Spinal cord (tissue), 10 donors: ENCODE results near the gene PACSIN2. TPM values are rescaled to one million over a fixed set of nuclear protein-coding genes. Genes with fewer than 3 reads are reported as not detected.
A peak's percentile ranks its signal among the peaks of the same experiment; 100 is the strongest.

Source experiments
- DNase-seq, 6 donors: peaks; one replicate each; pipeline versions ENCODE4 v3.0.0 to v3.0.0-alpha.2; 2013 to 2015; ENCODE audit warnings: low spot score in 6 of 6, low read depth in 4 of 6
- H3K27ac ChIP-seq: one replicate; pipeline ENCODE4 v1.5.1; 2013; ENCODE audit warnings: low read depth, low read length, control low read depth
- H3K27me3 ChIP-seq: one replicate; pipeline ENCODE4 v1.6.1; 2013; ENCODE audit warnings: low read length; ENCODE audit not compliant: control insufficient read depth, insufficient read depth
- H3K36me3 ChIP-seq: one replicate; pipeline ENCODE4 v1.6.1; 2013; ENCODE audit warnings: low read length; ENCODE audit not compliant: control insufficient read depth, insufficient read depth
- H3K4me1 ChIP-seq: one replicate; pipeline ENCODE4 v1.6.1; 2013; ENCODE audit warnings: low read length; ENCODE audit not compliant: control insufficient read depth, insufficient read depth
- H3K4me3 ChIP-seq: one replicate; pipeline ENCODE4 v1.5.1; 2013; ENCODE audit warnings: low read depth, low read length, control low read depth
- H3K9me3 ChIP-seq: one replicate; pipeline ENCODE4 v1.6.1; 2013; ENCODE audit warnings: low read length; ENCODE audit not compliant: control insufficient read depth, insufficient read depth
- WGBS: methylation state at CpG from one replicate; pipeline ENCODE4 v1.1.5; 2013; ENCODE audit warnings: missing lambda C conversion rate; ENCODE audit not compliant: insufficient coverage; 5-methylcytosine and 5-hydroxymethylcytosine counted together
- polyA plus RNA-seq, 2 donors: library from polyadenylated mRNA; unstranded; fragments of 120-200 nt; gene quantifications; one replicate each; pipeline ENCODE4 v1.2.1, GENCODE V29; 2013; ENCODE audit not compliant: insufficient read length in 2 of 2
- total RNA-seq, 2 donors: library from RNA; depleted of rRNA in 1 of 2; stranded (reverse); fragments of 120-200 nt in 1 of 2; fragments of >200 nt in 1 of 2; gene quantifications; one replicate each; pipeline versions ENCODE4 v1.2.3 to v1.2.4, GENCODE V29; 2013 to 2014
- donor health status: healthy.

Gene PACSIN2
- total and polyA plus RNA-seq, 4 donors: 36.3 to 54.2 (median 45.9) TPM

GRCh38 chr22:43013355-43014315, 1.3 kb downstream of the PACSIN2 start:
- Histone ChIP-seq H3K27ac (peak overlapping the region; percentile 10), H3K9me3 (no peaks in the 10 kb centered on the region), H3K4me1 (peaks cover 20% of the 10 kb centered on the region), H3K27me3 (no peaks in the 10 kb centered on the region), H3K36me3 (no peaks in the 10 kb centered on the region), H3K4me3 (peak overlapping the region; percentile 56)
- WGBS: 12% methylated on average over 5 of the region's 16 CpGs
- peak in 1 of 6 donors; percentile 31 for DNase-seq

GRCh38 chr22:43012390-43012789, 2.6 kb downstream of the PACSIN2 start:
- H3K4me3 ChIP-seq: no peak overlapping the region
- H3K27ac ChIP-seq: no peak overlapping the region
- H3K36me3 ChIP-seq: no peaks in the 10 kb centered on the region
- WGBS: 94% methylated on average over 3 of the region's 6 CpGs
- no peaks in the 10 kb centered on the region for H3K9me3 ChIP-seq
- H3K27me3 ChIP-seq: no peaks in the 10 kb centered on the region
- H3K4me1 ChIP-seq: peaks cover 24% of the 10 kb centered on the region
- no peak for DNase-seq

- Histone ChIP-seq H3K27ac (no peak overlapping the region), H3K4me3 (no peak overlapping the region), H3K9me3 (no peaks in the 10 kb centered on the region), H3K36me3 (no peaks in the 10 kb centered on the region), H3K27me3 (no peaks in the 10 kb centered on the region), H3K4me1 (peaks cover 24% of the 10 kb centered on the region)
- DNase-seq: no peak
- 87% methylated on average over 3 of the region's 7 CpGs for WGBS
Observed at GRCh38 chr22:43011079-43011478, 3.9 kb downstream of the PACSIN2 start.

GRCh38 chr22:43009444-43009843, 5.5 kb downstream of the PACSIN2 start:
- 100% methylated on average over 1 of the region's 4 CpGs for WGBS
- no peak for DNase-seq
- no peak overlapping the region for H3K27ac ChIP-seq

GRCh38 chr22:43008921-43009320, 6.0 kb downstream of the PACSIN2 start:
- H3K4me3 ChIP-seq: no peak overlapping the region
- H3K4me1 ChIP-seq: peaks cover 29% of the 10 kb centered on the region
- H3K27ac ChIP-seq: no peak overlapping the region
- H3K9me3 ChIP-seq: no peaks in the 10 kb centered on the region
- H3K27me3 ChIP-seq: no peaks in the 10 kb centered on the region
- WGBS: 80% methylated on average over 2 of the region's 4 CpGs
- no peak for DNase-seq
- no peaks in the 10 kb centered on the region for H3K36me3 ChIP-seq

More at GRCh38 chr22:43009444-43009843, 5.5 kb downstream of the PACSIN2 start:
- no peaks in the 10 kb centered on the region for H3K9me3 ChIP-seq
- no peaks in the 10 kb centered on the region for H3K36me3 ChIP-seq
- H3K4me1 ChIP-seq: peaks cover 27% of the 10 kb centered on the region
- H3K4me3 ChIP-seq: no peak overlapping the region
- no peaks in the 10 kb centered on the region for H3K27me3 ChIP-seq

- Histone ChIP-seq H3K9me3 (no peaks in the 10 kb centered on the region), H3K27ac (no peak overlapping the region), H3K4me1 (peaks cover 28% of the 10 kb centered on the region), H3K4me3 (no peak overlapping the region), H3K27me3 (no peaks in the 10 kb centered on the region), H3K36me3 (no peaks in the 10 kb centered on the region)
- no CpG with 5 or more reads among the region's 4 CpGs for WGBS
- no peak for DNase-seq
Observed at GRCh38 chr22:43008509-43008908, 6.4 kb downstream of the PACSIN2 start.

- Histone ChIP-seq H3K4me1 (peaks cover 21% of the 10 kb centered on the region), H3K27ac (no peak overlapping the region), H3K27me3 (no peaks in the 10 kb centered on the region)
Observed at GRCh38 chr22:43007519-43008102, 7.3 kb downstream of the PACSIN2 start.

GRCh38 chr22:43006753-43007152, 8.2 kb downstream of the PACSIN2 start:
- H3K4me1 ChIP-seq: peaks cover 26% of the 10 kb centered on the region
- no peaks in the 10 kb centered on the region for H3K27me3 ChIP-seq
- DNase-seq: no peak
- no peak overlapping the region for H3K27ac ChIP-seq
- H3K9me3 ChIP-seq: no peaks in the 10 kb centered on the region
- 90% methylated on average over 2 of the region's 7 CpGs for WGBS
- no peak overlapping the region for H3K4me3 ChIP-seq
- no peaks in the 10 kb centered on the region for H3K36me3 ChIP-seq

More at GRCh38 chr22:43007519-43008102, 7.3 kb downstream of the PACSIN2 start:
- WGBS: 84% methylated on average over 4 of the region's 5 CpGs
- Histone ChIP-seq H3K36me3 (no peaks in the 10 kb centered on the region), H3K9me3 (no peaks in the 10 kb centered on the region), H3K4me3 (no peak overlapping the region)
- peak in 1 of 6 donors; percentile 31 for DNase-seq

- Histone ChIP-seq H3K4me1 (peaks cover 33% of the 10 kb centered on the region), H3K27ac (no peak overlapping the region)
- no peak for DNase-seq
Observed at GRCh38 chr22:43006016-43006505, 8.9 kb downstream of the PACSIN2 start.

More at GRCh38 chr22:43006016-43006505, 8.9 kb downstream of the PACSIN2 start:
- 93% methylated on average over 3 of the region's 5 CpGs for WGBS
- H3K4me3 ChIP-seq: no peak overlapping the region
- H3K9me3 ChIP-seq: no peaks in the 10 kb centered on the region
- H3K27me3 ChIP-seq: no peaks in the 10 kb centered on the region
- no peaks in the 10 kb centered on the region for H3K36me3 ChIP-seq
